Left lung (tissue), 10 donors: ENCODE results near the gene SNAI3. TPM values are rescaled to one million over a fixed set of nuclear protein-coding genes. Genes with fewer than 3 reads are reported as not detected.

Source experiments
- ATAC-seq: fragments of 200-7000 bp; cut with Tn5 transposase; one replicate; pipeline ENCODE4 v1.9.1; 2020; ENCODE audit warnings: moderate library complexity
- DNase-seq, 4 donors: peaks; one replicate each; pipeline ENCODE4 v3.0.0-alpha.2; 2013 to 2020
- H3K27ac ChIP-seq, 2 donors: fragments of 200-600 bp; sonication (generic) in 1 of 2; one replicate each; pipeline versions ENCODE4 v1.5.0 to v1.8.0; 2020 to 2021
- H3K27me3 ChIP-seq, 2 donors: fragments of 200-600 bp; sonication (generic) in 1 of 2; one replicate each; pipeline versions ENCODE4 v1.5.0 to v1.8.0; 2020 to 2021
- H3K36me3 ChIP-seq, 2 donors: fragments of 200-600 bp; sonication (generic) in 1 of 2; one replicate each; pipeline versions ENCODE4 v1.5.0 to v1.8.0; 2020 to 2021
- H3K4me1 ChIP-seq, 2 donors: fragments of 200-600 bp; one replicate each; pipeline ENCODE4 v1.8.0; 2021
- H3K4me3 ChIP-seq, 2 donors: fragments of 200-600 bp; sonication (generic) in 1 of 2; one replicate each; pipeline versions ENCODE4 v1.5.0 to v1.8.0; 2020 to 2021; ENCODE audit warnings: mild to moderate bottlenecking in 1 of 2
- H3K9me3 ChIP-seq, 2 donors: fragments of 200-600 bp; sonication (generic) in 1 of 2; one replicate each; pipeline versions ENCODE4 v1.5.0 to v1.8.0; 2020 to 2021
- intact Hi-C, 2 donors: fragments of 100-400 bp; cut with DNase I; formaldehyde crosslinking; loops; one replicate each; pipeline versions ENCODE4 v1.11.2 to v1.14.2; 2022
- polyA plus RNA-seq, 6 donors: library from polyadenylated mRNA; unstranded; fragments of 120-200 nt; gene quantifications; one replicate each; pipeline ENCODE4 v1.2.1, GENCODE V29; 2013; ENCODE audit not compliant: insufficient read length in 6 of 6
- total RNA-seq, 2 donors: library from RNA; stranded (reverse); fragmentation: NEBNext Ultra II Directional; extraction: Animal tissue kit (Norgen Biotek cat#: 25700); gene quantifications; one replicate each; pipeline ENCODE4 v1.2.1, GENCODE V29; 2021
- TF ChIP-seq, protein P1 (sequence below), 2 donors: fragments of 200-600 bp; sonication (generic) in 1 of 2; IDR thresholded peaks; one replicate each; pipeline versions ENCODE4 v1.5.0 to v1.8.0; 2021; ENCODE audit warnings: antibody characterized with exemption in 2 of 2
- donor health status: DM: no; HTN: yes; CAD: no.
- donor health status: DM: no; HTN: no; CAD: no.

Gene SNAI3
- total and polyA plus RNA-seq, 8 donors, result 0.86 to 2.3 (median 1.8) TPM

DNA sequence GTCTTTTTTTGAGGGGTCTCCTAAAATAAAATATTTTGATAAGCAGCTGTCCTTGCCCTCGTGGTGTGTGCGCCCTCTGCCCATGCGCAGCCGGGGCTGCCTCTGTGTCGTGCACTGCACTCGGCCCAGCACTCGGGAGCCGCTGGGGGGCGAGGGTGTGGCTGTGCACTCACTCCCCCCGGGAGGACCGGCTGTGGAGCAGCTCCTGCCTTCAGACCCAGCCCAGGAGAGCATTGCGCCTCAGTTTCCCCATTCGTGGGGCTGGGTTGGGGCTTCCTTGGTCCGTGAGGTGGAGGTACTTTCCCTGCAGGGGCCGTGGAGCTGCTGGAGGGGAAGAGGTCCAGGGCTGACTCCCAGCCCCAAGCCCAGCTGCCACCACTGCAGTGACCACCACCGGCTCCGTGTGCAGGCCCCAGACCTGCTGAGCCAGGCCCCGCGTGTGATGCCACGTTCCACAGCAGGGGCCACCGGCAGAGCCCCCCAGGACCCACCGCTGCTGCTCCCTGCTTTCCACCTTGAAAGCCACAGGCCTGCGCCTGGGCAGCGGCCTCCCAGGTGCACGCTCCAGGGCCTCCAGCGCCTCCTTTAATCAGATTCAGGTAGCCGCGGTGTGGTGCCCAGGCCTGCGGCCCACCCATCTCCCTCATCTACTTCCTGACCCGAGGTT is 54.3 kb downstream of the SNAI3 start:
- Histone ChIP-seq H3K27ac (no peak overlapping the region), H3K36me3 (peaks cover 0 to 64% of the 10 kb centered on the region in 2 donors), H3K27me3 (peaks cover 3 to 17% of the 10 kb centered on the region in 2 donors), H3K4me3 (no peak overlapping the region), H3K4me1 (peaks cover 6 to 25% of the 10 kb centered on the region in 2 donors), H3K9me3 (no peaks in the 10 kb centered on the region)
- ATAC-seq, result no peak
- TF ChIP-seq, protein P1, sequence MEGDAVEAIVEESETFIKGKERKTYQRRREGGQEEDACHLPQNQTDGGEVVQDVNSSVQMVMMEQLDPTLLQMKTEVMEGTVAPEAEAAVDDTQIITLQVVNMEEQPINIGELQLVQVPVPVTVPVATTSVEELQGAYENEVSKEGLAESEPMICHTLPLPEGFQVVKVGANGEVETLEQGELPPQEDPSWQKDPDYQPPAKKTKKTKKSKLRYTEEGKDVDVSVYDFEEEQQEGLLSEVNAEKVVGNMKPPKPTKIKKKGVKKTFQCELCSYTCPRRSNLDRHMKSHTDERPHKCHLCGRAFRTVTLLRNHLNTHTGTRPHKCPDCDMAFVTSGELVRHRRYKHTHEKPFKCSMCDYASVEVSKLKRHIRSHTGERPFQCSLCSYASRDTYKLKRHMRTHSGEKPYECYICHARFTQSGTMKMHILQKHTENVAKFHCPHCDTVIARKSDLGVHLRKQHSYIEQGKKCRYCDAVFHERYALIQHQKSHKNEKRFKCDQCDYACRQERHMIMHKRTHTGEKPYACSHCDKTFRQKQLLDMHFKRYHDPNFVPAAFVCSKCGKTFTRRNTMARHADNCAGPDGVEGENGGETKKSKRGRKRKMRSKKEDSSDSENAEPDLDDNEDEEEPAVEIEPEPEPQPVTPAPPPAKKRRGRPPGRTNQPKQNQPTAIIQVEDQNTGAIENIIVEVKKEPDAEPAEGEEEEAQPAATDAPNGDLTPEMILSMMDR (IDR thresholded peaks at IDR 0.05), result no peak
- DNase-seq, result no peak
- intact Hi-C loops, result no loop called here

DNA sequence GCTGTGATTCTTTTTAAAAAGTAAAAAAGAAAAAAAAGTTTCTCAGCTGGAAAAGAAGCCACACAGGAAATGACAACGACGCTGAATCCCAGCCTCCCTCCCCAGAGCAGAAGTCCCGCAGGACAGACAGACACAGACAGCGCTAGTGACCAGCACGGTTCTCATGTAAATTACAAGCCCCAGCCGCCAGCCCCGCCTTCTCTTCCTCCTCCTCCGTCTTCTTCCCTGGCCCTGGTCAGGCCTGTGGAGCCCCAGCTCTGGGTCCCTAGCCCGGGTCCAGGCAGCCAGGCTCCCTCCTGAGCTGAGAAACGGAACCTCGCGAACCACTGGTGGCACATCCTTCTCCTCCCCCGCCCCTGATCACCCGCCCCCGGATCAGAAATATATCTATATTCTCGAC is 54.9 kb downstream of the SNAI3 start:
- TF ChIP-seq, protein P1 (IDR thresholded peaks at IDR 0.05), result no peak
- DNase-seq (no peak), ATAC-seq (no peak)
- peaks cover 0 to 70% of the 10 kb centered on the region in 2 donors for H3K36me3 ChIP-seq
- H3K4me1 ChIP-seq, result peaks cover 6 to 25% of the 10 kb centered on the region in 2 donors
- intact Hi-C loops, result no loop called here
- no peak overlapping the region for H3K4me3 ChIP-seq
- peaks cover 0 to 11% of the 10 kb centered on the region in 2 donors for H3K27me3 ChIP-seq
- no peaks in the 10 kb centered on the region for H3K9me3 ChIP-seq
- no peak overlapping the region for H3K27ac ChIP-seq

DNA sequence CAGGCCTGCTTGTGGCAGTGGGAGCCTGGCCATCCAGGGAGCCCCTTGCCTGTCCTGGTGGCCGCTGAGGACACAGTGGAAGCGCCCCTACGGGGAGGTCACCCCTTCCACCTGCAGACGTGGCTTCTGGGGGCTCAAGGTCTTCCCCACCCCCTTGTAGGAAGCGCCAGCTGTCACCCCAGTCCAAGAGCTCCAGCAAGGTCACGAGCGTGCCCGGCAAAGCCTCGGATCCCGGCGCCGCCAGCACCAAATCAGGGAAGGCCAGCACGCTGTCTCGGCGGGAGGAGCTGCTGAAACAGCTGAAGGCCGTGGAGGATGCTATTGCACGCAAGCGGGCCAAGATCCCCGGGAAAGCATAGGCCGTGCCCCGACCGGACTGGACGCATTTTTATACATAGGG is 55.4 kb downstream of the SNAI3 start:
- TF ChIP-seq, protein P1 (IDR thresholded peaks at IDR 0.05), result no peak
- no peak for ATAC-seq
- Histone ChIP-seq H3K9me3 (no peaks in the 10 kb centered on the region), H3K4me3 (no peak overlapping the region), H3K36me3 (peaks cover 0 to 75% of the 10 kb centered on the region in 2 donors), H3K27ac (no peak overlapping the region), H3K27me3 (peaks cover 0 to 6% of the 10 kb centered on the region in 2 donors), H3K4me1 (peaks cover 6 to 25% of the 10 kb centered on the region in 2 donors)
- no peak for DNase-seq
- intact Hi-C loops, result no loop called here

DNA sequence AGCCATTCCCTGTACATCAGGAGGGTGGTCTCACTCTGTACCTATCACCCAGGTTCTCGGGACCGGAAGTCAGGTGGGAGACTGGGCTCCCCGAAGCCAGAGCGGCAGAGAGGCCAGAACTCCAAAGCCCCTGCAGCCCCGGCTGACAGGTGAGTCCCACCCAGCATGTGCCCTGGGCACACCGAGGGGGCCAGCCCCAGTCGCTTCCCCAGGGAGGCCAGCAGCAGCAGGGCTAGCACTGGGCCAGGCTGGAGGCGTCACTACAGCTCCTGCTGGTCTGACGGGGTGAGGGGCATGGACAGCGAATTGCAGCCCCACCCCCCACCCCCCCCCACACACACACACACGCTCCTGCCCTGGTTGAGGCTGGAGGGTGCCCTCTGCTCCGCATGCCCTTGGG is 55.9 kb downstream of the SNAI3 start:
- DNase-seq (no peak), ATAC-seq (no peak)
- Histone ChIP-seq H3K36me3 (peaks cover 0 to 80% of the 10 kb centered on the region in 2 donors), H3K4me1 (peaks cover 6 to 23% of the 10 kb centered on the region in 2 donors), H3K4me3 (no peak overlapping the region), H3K27ac (no peak overlapping the region), H3K9me3 (no peaks in the 10 kb centered on the region), H3K27me3 (peaks cover 0 to 1% of the 10 kb centered on the region in 2 donors)
- intact Hi-C loops, result no loop called here
- TF ChIP-seq, protein P1 (IDR thresholded peaks at IDR 0.05), result no peak

DNA sequence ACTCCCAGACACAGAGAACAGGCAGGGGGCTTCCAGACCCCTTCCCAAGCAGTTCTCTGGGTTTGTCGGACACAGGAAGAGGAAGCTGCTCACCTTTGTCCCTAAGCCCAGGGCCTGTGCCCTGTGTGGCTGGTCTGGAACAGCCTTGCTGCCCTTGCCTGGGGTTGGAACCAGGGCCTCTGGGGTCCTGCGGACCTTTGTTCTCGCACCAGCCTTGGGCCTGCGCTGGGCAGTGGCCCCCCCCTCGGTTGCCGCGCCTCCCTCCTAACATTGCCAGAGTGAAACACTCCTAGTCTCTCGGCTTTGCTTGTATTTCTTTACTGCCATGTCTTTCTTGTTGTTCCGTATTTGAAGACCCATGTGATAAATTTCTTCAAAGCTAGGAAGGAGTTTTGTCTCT is 56.5 kb downstream of the SNAI3 start:
- H3K9me3 ChIP-seq, result no peaks in the 10 kb centered on the region
- H3K27me3 ChIP-seq, result no peaks in the 10 kb centered on the region
- ATAC-seq (no peak), DNase-seq (no peak)
- intact Hi-C loops, result no loop called here
- H3K36me3 ChIP-seq, result peaks cover 0 to 86% of the 10 kb centered on the region in 2 donors
- no peak overlapping the region for H3K27ac ChIP-seq
- TF ChIP-seq, protein P1 (IDR thresholded peaks at IDR 0.05), result no peak
- no peak overlapping the region for H3K4me3 ChIP-seq
- peaks cover 5 to 17% of the 10 kb centered on the region in 2 donors for H3K4me1 ChIP-seq
